Gastrocnemius medialis (tissue), 4 donors: Measurements from ENCODE around the gene ELMO1.

ENCODE experiments used
- POLR2A ChIP-seq, 2 donors: fragments of 450-650 bp; IDR thresholded peaks; one replicate each; pipeline ENCODE4 v1.6.1; 2017; ENCODE audit warnings: antibody characterized with exemption in 2 of 2, mild to moderate bottlenecking in 2 of 2, moderate library complexity in 2 of 2
- TF ChIP-seq, protein P1 (sequence below), 5 experiments: fragments of 450-650 bp in 3 of 5; fragments of 200-600 bp in 2 of 5; sonication (generic) in 2 of 5; IDR thresholded peaks in 4 of 5; conservative IDR thresholded peaks in 1 of 5; 1 replicate in 4 of 5; 2 replicates in 1 of 5; pipeline ENCODE4 v1.5.1; 2016 to 2019; ENCODE audit warnings: antibody characterized with exemption in 5 of 5, mild to moderate bottlenecking in 3 of 5, moderate library complexity in 3 of 5

DNA sequence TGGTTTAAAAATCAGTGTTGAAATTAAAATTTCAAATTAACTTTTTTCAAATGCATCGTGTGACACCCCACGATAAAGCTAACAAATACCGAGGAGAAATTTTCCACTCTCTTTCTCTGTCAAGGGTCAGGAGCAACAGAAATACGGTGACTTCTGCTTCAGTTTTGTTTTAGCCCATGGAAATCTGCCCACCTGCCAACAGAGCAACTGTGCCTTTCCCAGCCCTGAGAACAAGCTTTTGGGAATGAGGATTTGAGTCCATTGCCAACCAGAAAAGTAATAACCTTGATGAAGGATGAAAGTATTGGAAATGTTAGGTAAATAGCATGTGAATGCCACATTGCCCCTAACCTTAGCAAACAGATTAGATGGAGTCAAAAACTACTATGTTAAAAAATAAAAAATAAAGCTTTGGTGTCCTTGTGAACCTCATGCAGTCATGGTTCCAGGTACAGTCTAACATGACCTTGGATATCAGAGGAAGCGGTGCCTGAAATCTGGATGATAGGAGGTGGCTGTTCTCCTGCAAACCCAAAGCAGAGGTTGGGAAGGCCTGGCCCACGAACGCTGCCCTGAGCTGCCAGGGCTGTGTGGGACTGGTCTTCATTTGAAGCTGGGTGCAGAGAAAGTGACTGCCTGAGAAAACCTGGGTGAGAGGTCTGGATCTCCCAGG lies 296.8 kb downstream of the ELMO1 start:
- TF ChIP-seq, protein P1, sequence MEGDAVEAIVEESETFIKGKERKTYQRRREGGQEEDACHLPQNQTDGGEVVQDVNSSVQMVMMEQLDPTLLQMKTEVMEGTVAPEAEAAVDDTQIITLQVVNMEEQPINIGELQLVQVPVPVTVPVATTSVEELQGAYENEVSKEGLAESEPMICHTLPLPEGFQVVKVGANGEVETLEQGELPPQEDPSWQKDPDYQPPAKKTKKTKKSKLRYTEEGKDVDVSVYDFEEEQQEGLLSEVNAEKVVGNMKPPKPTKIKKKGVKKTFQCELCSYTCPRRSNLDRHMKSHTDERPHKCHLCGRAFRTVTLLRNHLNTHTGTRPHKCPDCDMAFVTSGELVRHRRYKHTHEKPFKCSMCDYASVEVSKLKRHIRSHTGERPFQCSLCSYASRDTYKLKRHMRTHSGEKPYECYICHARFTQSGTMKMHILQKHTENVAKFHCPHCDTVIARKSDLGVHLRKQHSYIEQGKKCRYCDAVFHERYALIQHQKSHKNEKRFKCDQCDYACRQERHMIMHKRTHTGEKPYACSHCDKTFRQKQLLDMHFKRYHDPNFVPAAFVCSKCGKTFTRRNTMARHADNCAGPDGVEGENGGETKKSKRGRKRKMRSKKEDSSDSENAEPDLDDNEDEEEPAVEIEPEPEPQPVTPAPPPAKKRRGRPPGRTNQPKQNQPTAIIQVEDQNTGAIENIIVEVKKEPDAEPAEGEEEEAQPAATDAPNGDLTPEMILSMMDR (IDR thresholded peaks at IDR 0.05 in 4 of 5, conservative IDR thresholded peaks at IDR 0.05 in 1 of 5) = no peak
- no peak for TF ChIP-seq POLR2A (IDR thresholded peaks at IDR 0.05)
